ENCODE results near the gene CD177. TPM values are rescaled to one million over a fixed set of nuclear protein-coding genes. Genes with fewer than 3 reads are reported as not detected.

Gene CD177
- total and polyA plus RNA-seq, 2 donors (not counting 3 experiments of a cell fraction or from before 2014, with no cell fraction given) = 0.18 TPM; not detected in 1

GRCh38 chr19:43331435-43332010, 22.0 kb upstream of the CD177 start:
- no peak for FAIRE-seq
- Histone ChIP-seq H3K27me3 (ENCODE audit: control insufficient read depth in 2 of 2, insufficient read depth in 2 of 2, low read length in 2 of 2) (no peaks in the 10 kb centered on the region), H3K79me2 (ENCODE audit: control insufficient read depth, insufficient read depth, low read length) (no peaks in the 10 kb centered on the region), H3K9me1 (replicated peaks; ENCODE audit: control insufficient read depth, extremely low read depth, insufficient read depth, low read length) (no peaks in the 10 kb centered on the region), H3K4me1 (ENCODE audit: control insufficient read depth, extremely low read depth, insufficient read depth, low read length) (no peaks in the 10 kb centered on the region), H2AFZ (ENCODE audit: low read depth, low read length) (no peak overlapping the region), H3K27ac (ENCODE audit: insufficient read depth, low read depth, low read length) (no peak overlapping the region), H3K9ac (replicated peaks; ENCODE audit: extremely low read depth, insufficient read depth, low read length) (no peak overlapping the region), H3K9me3 (replicated peaks; ENCODE audit: control insufficient read depth, insufficient read depth, low read length) (no peaks in the 10 kb centered on the region), H4K20me1 (replicated peaks; ENCODE audit: control insufficient read depth, extremely low read depth, insufficient read depth, low read length) (no peaks in the 10 kb centered on the region), H3K4me3 (replicated peaks in 1 of 3; ENCODE audit: insufficient read depth in 1 of 3, low read depth in 1 of 3, low read length in 3 of 3) (no peak overlapping the region), H3K4me2 (ENCODE audit: insufficient read depth, low read length) (no peak overlapping the region), H3K36me3 (ENCODE audit: control insufficient read depth in 2 of 2, extremely low read depth in 1 of 2, insufficient read depth in 2 of 2, low read length in 2 of 2) (no peaks in the 10 kb centered on the region)
- ChIA-PET CTCF (no interaction called here), POLR2A (no interaction called here)
- intact Hi-C loops (cut with micrococcal nuclease) (no loop called here), dilution Hi-C loops (cut with MboI; ENCODE audit: extremely low pct_ligation_motif_present, low sequenced_read_pairs) (no loop called here)
- BruUV-seq (replicated peaks) = no TSS peak
- TF ChIP-seq GATA2 (IDR thresholded peaks at IDR 0.05; ENCODE audit: insufficient read depth, insufficient read length, low read depth, low read length) (no peak), POLR2AphosphoS5 (IDR thresholded peaks at IDR 0.05; ENCODE audit: insufficient read depth, low read depth, low read length) (no peak), MAX (IDR thresholded peaks at IDR 0.05; ENCODE audit: insufficient read depth, insufficient read length) (no peak), FOS (IDR thresholded peaks at IDR 0.05; ENCODE audit: borderline replicate concordance, insufficient read depth, low read length) (no peak), JUN (IDR thresholded peaks at IDR 0.05; ENCODE audit: borderline replicate concordance, insufficient read depth, insufficient read length, low read depth) (no peak), MYC (IDR thresholded peaks at IDR 0.05; ENCODE audit: low read depth, low read length) (no peak), CTCF (IDR thresholded peaks at IDR 0.05; ENCODE audit: extremely low read depth in 1 of 2, insufficient read depth in 1 of 2, low read depth in 1 of 2, low read length in 2 of 2) (no peak), POLR2A (IDR thresholded peaks at IDR 0.05; ENCODE audit: low read depth, low read length) (no peak)
- DNase-seq (ENCODE audit: low read depth, low spot score) = no peak
